H7 (cell line): ENCODE data around the gene TMEM235. TPM values are rescaled to one million over a fixed set of nuclear protein-coding genes. Genes with fewer than 3 reads are reported as not detected.

ENCODE experiments used
- DNase-seq: peaks from one replicate; pipeline ENCODE4 v3.0.0; 2012
- H3K27me3 ChIP-seq: 2 replicates; pipeline ENCODE4 v1.6.0; 2011; ENCODE audit warnings: mild to moderate bottlenecking, low read length; ENCODE audit not compliant: control insufficient read depth, insufficient read depth
- H3K36me3 ChIP-seq: replicated peaks from 2 replicates; pipeline ENCODE4 v1.5.1; 2011; ENCODE audit warnings: low read length; ENCODE audit not compliant: control insufficient read depth, insufficient read depth
- H3K4me3 ChIP-seq: 2 replicates; pipeline ENCODE4 v1.5.1; 2011; ENCODE audit warnings: low read depth, mild to moderate bottlenecking, control low read depth, low read length, moderate library complexity; ENCODE audit not compliant: insufficient read depth
- total RNA-seq: library from RNA; depleted of rRNA; stranded (reverse); fragments of >200 nt; shearing (Covaris generic); gene quantifications from 2 replicates; pipeline ENCODE4 v1.2.3, GENCODE V29; 2014

Gene TMEM235
- total RNA-seq, 1 experiment from 2014 or later, result not detected

DNA sequence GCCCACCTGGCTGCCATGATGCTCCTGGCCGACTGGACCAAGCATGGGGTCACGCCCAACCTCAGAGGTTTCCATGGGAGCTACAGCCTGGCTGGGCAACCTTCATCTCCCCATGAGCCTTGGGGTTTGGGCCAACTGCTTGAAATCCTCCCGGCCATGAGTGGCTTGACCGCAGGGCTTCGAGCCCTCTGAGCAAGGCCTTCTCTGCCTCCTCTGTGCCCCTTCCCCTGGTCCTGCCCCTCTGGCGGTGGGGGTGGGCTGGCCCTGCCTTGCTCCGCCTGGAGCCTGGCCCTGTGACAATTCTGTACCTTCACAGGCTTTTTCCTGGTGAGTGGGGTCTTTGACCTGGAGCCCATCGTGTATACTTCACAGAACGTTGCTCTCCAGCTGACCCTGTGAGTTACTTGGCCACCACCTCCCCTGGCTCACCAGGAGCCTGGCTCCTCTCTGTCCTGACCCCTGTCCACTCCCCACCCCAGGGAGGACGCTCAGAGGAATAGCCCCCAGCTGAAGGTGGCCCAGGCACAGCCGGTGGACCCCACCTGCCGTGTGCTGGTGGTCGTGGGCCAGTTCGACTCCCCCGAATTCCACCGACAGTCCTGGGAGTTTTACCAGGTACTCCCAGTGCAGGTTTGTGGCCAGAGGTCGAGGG, 26.2 kb upstream of the TMEM235 start:
- Histone ChIP-seq H3K36me3 (peaks cover 1% of the 10 kb centered on the region), H3K27me3 (no peaks in the 10 kb centered on the region), H3K4me3 (no peak overlapping the region)
- DNase-seq, result no peak

DNA sequence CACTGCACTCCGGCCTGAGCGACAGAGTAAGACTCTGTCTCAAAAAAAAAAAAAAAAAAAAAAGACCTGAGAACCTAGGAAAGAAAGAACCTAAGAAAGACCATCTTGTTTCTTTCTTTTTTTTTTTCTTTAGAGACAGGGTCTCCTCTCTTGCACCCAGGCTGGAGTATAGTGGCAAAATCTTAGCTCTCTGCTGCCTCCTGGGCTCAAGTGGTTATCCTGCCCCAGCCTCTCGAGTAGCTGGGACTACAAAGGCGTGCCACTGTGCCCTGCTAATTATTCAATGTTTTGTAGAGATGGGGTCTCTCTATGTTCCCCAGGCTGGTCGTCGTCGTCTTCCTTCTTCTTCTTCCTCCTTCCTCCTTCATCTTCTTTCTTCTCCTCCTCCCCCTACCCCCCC, 25.1 kb upstream of the TMEM235 start:
- Histone ChIP-seq H3K4me3 (no peak overlapping the region), H3K36me3 (peaks cover 1% of the 10 kb centered on the region), H3K27me3 (no peaks in the 10 kb centered on the region)
- DNase-seq, result no peak

DNA sequence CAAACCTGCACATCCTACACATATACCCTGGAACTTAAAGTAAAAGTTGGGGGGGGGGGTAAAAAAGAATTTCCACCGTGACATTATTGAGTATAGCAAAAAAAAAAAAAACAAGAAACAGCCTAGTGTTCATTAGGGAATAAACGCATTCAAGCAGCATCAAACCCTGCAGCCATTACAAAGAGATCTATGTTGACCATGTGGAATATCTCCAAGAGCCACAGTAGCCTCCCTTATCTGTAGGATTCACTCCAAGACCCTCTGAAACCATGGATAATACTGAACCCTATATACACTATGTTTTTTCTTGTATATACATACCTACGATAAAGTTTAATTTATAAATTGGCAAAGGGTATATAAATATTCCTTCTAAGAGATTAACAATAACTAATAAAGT, 22.9 kb upstream of the TMEM235 start:
- Histone ChIP-seq H3K4me3 (no peak overlapping the region), H3K36me3 (peaks cover 1% of the 10 kb centered on the region), H3K27me3 (no peaks in the 10 kb centered on the region; the same call in 1 of the 2 replicates)
- DNase-seq, result no peak

DNA sequence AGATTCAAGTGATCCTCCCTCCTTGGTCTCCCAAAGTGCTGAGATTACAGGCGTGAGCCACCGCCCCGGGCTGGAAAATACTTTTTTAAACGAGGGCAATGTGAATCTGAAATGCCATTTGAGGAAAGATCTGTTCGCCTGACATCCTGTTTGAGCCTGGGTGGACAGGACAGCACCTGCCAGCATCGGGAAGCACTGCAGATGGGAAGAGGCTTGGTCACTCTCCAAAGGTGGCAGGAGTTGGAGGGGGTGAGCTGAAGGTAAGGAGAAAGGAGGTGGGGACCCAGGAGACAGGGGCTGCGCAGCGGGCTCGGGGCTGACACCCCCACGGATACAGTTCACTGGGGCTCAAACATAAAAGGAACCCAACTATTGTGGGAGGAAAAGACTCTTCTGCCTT, 21.3 kb upstream of the TMEM235 start:
- Histone ChIP-seq H3K4me3 (no peak overlapping the region), H3K36me3 (no peaks in the 10 kb centered on the region; the same call in 1 of the 2 replicates), H3K27me3 (no peaks in the 10 kb centered on the region; the same call in 1 of the 2 replicates)
- DNase-seq, result no peak

DNA sequence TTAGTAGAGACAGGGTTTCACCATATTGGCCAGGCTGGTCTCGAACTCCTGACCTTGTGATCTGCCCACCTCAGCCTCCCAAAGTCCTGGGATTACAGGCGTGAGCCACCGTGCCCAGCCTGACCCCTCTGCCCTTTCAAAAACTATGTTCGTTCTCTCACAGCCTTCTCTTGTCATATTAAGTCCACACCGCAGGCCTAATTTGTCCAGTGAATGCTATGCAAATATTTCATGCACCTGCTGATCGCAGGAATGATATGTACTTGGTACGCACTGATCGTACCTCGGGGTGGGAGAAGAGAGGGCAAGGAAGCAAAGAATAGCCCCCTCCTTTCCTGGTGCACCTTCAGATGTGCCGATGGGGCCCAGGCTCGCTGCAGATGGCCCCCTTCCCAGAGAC, 20.4 kb upstream of the TMEM235 start:
- no peak for DNase-seq
- no peak overlapping the region for H3K4me3 ChIP-seq
- H3K27me3 ChIP-seq, result no peaks in the 10 kb centered on the region; the same call in 1 of the 2 replicates
- peaks cover 1% of the 10 kb centered on the region; the same call in 1 of the 2 replicates for H3K36me3 ChIP-seq

DNA sequence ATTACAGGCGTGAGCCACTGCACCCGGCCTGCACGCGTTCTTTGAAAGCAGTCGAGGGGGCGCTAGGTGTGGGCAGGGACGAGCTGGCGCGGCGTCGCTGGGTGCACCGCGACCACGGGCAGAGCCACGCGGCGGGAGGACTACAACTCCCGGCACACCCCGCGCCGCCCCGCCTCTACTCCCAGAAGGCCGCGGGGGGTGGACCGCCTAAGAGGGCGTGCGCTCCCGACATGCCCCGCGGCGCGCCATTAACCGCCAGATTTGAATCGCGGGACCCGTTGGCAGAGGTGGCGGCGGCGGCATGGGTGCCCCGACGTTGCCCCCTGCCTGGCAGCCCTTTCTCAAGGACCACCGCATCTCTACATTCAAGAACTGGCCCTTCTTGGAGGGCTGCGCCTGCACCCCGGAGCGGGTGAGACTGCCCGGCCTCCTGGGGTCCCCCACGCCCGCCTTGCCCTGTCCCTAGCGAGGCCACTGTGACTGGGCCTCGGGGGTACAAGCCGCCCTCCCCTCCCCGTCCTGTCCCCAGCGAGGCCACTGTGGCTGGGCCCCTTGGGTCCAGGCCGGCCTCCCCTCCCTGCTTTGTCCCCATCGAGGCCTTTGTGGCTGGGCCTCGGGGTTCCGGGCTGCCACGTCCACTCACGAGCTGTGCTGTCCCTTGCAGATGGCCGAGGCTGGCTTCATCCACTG, 17.3 kb upstream of the TMEM235 start, which contains the start of gene BIRC5:
Gene BIRC5, plus strand, starts transcription at position 238 of the 690 bp plus-strand sequence. Its CDS starts 64 bp downstream, at position 302.
- Histone ChIP-seq H3K4me3 (peak within 1 kb of the TSS; percentile 90), H3K27me3 (no peaks in the 10 kb centered on the region; the same call in 1 of the 2 replicates), H3K36me3 (peaks cover 9% of the 10 kb centered on the region)
- peak; percentile 99 for DNase-seq

DNA sequence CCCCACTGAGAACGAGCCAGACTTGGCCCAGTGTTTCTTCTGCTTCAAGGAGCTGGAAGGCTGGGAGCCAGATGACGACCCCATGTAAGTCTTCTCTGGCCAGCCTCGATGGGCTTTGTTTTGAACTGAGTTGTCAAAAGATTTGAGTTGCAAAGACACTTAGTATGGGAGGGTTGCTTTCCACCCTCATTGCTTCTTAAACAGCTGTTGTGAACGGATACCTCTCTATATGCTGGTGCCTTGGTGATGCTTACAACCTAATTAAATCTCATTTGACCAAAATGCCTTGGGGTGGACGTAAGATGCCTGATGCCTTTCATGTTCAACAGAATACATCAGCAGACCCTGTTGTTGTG, 16.7 kb upstream of the TMEM235 start:
- Histone ChIP-seq H3K4me3 (peak overlapping the region; percentile 90), H3K36me3 (peaks cover 9% of the 10 kb centered on the region), H3K27me3 (no peaks in the 10 kb centered on the region; the same call in 1 of the 2 replicates)
- DNase-seq, result no peak

DNA sequence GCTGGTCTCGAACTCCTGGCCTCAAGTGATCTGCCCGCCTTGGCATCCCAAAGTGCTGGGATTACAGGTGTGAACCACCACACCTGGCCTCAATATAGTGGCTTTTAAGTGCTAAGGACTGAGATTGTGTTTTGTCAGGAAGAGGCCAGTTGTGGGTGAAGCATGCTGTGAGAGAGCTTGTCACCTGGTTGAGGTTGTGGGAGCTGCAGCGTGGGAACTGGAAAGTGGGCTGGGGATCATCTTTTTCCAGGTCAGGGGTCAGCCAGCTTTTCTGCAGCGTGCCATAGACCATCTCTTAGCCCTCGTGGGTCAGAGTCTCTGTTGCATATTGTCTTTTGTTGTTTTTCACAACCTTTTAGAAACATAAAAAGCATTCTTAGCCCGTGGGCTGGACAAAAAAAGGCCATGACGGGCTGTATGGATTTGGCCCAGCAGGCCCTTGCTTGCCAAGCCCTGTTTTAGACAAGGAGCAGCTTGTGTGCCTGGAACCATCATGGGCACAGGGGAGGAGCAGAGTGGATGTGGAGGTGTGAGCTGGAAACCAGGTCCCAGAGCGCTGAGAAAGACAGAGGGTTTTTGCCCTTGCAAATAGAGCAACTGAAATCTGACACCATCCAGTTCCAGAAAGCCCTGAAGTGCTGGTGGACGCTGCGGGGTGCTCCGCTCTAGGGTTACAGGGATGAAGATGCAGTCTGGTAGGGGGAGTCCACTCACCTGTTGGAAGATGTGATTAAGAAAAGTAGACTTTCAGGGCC, 11.9 kb upstream of the TMEM235 start:
- Histone ChIP-seq H3K36me3 (peaks cover 29% of the 10 kb centered on the region), H3K27me3 (no peaks in the 10 kb centered on the region), H3K4me3 (no peak overlapping the region)
- peak; percentile 67 for DNase-seq

DNA sequence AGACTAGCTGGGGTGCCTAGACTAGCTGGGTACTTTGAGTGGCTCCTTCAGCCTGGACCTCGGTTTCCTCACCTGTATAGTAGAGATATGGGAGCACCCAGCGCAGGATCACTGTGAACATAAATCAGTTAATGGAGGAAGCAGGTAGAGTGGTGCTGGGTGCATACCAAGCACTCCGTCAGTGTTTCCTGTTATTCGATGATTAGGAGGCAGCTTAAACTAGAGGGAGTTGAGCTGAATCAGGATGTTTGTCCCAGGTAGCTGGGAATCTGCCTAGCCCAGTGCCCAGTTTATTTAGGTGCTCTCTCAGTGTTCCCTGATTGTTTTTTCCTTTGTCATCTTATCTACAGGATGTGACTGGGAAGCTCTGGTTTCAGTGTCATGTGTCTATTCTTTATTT, 8.4 kb upstream of the TMEM235 start:
- Histone ChIP-seq H3K36me3 (peaks cover 20% of the 10 kb centered on the region), H3K27me3 (no peaks in the 10 kb centered on the region), H3K4me3 (no peak overlapping the region)
- no peak for DNase-seq

DNA sequence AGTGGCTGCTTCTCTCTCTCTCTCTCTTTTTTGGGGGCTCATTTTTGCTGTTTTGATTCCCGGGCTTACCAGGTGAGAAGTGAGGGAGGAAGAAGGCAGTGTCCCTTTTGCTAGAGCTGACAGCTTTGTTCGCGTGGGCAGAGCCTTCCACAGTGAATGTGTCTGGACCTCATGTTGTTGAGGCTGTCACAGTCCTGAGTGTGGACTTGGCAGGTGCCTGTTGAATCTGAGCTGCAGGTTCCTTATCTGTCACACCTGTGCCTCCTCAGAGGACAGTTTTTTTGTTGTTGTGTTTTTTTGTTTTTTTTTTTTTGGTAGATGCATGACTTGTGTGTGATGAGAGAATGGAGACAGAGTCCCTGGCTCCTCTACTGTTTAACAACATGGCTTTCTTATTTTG, 7.7 kb upstream of the TMEM235 start:
- Histone ChIP-seq H3K27me3 (no peaks in the 10 kb centered on the region), H3K36me3 (peaks cover 20% of the 10 kb centered on the region), H3K4me3 (no peak overlapping the region)
- DNase-seq, result no peak

DNA sequence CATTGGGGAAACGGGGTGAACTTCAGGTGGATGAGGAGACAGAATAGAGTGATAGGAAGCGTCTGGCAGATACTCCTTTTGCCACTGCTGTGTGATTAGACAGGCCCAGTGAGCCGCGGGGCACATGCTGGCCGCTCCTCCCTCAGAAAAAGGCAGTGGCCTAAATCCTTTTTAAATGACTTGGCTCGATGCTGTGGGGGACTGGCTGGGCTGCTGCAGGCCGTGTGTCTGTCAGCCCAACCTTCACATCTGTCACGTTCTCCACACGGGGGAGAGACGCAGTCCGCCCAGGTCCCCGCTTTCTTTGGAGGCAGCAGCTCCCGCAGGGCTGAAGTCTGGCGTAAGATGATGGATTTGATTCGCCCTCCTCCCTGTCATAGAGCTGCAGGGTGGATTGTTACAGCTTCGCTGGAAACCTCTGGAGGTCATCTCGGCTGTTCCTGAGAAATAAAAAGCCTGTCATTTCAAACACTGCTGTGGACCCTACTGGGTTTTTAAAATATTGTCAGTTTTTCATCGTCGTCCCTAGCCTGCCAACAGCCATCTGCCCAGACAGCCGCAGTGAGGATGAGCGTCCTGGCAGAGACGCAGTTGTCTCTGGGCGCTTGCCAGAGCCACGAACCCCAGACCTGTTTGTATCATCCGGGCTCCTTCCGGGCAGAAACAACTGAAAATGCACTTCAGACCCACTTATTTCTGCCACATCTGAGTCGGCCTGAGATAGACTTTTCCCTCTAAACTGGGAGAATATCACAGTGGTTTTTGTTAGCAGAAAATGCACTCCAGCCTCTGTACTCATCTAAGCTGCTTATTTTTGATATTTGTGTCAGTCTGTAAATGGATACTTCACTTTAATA, 7.0 kb upstream of the TMEM235 start:
- Histone ChIP-seq H3K27me3 (no peaks in the 10 kb centered on the region), H3K36me3 (peaks cover 20% of the 10 kb centered on the region), H3K4me3 (no peak overlapping the region)
- no peak for DNase-seq

DNA sequence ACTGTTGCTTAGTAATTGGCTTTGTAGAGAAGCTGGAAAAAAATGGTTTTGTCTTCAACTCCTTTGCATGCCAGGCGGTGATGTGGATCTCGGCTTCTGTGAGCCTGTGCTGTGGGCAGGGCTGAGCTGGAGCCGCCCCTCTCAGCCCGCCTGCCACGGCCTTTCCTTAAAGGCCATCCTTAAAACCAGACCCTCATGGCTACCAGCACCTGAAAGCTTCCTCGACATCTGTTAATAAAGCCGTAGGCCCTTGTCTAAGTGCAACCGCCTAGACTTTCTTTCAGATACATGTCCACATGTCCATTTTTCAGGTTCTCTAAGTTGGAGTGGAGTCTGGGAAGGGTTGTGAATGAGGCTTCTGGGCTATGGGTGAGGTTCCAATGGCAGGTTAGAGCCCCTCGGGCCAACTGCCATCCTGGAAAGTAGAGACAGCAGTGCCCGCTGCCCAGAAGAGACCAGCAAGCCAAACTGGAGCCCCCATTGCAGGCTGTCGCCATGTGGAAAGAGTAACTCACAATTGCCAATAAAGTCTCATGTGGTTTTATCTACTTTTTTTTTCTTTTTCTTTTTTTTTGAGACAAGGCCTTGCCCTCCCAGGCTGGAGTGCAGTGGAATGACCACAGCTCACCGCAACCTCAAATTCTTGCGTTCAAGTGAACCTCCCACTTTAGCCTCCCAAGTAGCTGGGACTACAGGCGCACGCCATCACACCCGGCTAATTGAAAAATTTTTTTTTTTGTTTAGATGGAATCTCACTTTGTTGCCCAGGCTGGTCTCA, 6.2 kb upstream of the TMEM235 start:
- DNase-seq, result no peak
- H3K27me3 ChIP-seq, result peaks cover 3% of the 10 kb centered on the region; the same call in 1 of the 2 replicates
- H3K4me3 ChIP-seq, result no peak overlapping the region
- H3K36me3 ChIP-seq, result peaks cover 18% of the 10 kb centered on the region

DNA sequence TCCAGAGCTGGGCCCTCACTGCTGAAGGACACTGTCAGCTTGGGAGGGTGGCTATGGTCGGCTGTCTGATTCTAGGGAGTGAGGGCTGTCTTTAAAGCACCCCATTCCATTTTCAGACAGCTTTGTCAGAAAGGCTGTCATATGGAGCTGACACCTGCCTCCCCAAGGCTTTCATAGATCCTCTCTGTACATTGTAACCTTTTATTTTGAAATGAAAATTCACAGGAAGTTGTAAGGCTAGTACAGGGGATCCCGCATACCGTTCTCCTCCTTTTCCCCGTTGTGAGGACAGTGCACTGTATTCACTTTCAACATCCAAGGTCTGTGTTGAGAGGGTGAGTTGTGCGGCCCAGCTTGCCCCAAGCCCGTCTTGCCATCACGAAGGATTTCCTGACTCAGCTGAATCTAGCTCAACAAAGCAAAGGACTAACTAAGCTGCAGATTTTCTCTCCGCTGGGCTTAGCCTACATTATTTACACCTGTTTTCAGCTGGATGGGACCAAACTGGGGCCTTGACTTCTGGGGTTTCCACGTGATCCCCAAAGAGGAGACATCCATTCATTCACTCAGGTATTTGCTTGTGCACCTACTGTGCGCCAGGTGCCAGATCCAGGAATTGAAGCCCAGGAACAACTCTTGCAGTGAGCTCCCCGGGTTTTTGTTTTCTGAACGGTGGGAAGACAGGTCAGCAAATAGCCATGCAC, 5.2 kb upstream of the TMEM235 start:
- Histone ChIP-seq H3K4me3 (no peak overlapping the region), H3K27me3 (peaks cover 11% of the 10 kb centered on the region)
- peak; percentile 53 for DNase-seq

More for the DNA sequence above, 5.2 kb upstream of the TMEM235 start:
- H3K36me3 ChIP-seq, result peaks cover 14% of the 10 kb centered on the region
